OCI-M1 (cell line): ENCODE data around the gene CALHM2.
A peak's percentile ranks its signal among the peaks of the same experiment; 100 is the strongest.
"Not testable (repeated sequence)": the region's sequence is repeated elsewhere in the genome, so short reads cannot be mapped to it uniquely, and the experiment has no call there.

Source experiments
- DNase-seq: peaks from one replicate; lab custom pipeline; 2025; lab: John Stamatoyannopoulos, UW

Gene CALHM2

DNA sequence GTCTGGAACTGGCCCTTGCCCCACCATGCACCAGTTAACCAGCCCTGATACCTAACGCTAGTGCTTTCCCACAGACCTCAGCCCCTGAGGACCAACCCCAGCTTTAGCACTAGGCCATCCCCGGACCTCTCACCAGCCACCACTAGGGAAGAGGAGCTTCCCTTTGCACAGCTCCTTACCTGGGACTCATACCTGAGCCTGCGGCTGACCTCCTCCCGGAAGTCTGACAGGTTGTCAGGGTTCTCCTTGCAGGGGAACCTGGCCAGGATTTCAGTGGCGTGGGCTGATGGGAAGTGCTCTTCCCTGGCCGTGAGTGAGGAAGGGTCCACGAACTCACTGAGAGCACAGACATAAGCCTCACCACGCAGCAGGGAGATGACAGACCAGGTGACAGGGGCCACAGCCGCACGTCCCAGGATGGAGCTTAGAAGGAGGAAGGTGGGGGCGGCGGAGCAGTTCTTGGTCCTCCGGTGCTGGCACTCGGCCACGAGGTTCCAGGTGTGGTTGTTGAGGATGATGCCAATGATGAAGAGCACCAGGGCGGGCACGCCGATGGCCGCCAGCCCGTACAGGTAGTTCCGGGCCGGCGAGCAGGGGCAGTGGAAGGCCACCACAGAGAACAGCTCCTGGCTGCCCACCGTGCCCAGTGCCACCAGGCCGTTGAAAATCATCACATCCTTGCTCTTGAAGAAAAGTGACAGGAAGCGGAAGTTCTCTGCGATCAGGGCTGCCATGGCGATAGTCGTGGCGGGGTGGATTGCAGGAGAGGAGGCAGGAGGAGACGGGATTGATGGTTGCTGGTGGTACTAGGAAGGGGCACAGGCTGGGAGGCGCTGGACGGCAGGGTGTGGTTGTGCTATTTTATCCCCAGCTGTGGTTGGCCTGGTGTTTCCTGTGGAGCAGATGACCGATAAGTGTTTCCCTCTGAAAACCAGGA is 2.7 kb downstream of the CALHM2 start:
- DNase-seq, result no peak

DNA sequence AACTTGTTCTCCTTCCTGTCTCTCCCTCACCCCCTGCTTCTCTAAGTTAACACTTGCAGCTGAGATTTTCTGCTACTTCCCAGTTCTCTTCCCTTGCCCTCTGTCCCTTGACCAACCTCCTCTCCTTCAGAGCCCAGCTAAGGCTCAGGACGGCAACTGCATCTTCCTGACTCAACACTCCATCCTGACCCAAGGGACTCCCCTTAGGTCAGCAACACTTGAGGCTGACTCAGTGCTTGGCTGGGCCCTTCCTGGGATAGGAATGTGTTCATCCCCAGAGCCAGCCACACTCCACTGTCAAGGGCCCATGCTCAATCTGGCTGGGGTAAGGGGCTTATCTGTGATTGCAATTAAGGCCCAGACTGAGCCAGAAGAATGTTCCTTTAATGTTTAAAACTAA is 3.4 kb downstream of the CALHM2 start:
- no peak for DNase-seq

DNA sequence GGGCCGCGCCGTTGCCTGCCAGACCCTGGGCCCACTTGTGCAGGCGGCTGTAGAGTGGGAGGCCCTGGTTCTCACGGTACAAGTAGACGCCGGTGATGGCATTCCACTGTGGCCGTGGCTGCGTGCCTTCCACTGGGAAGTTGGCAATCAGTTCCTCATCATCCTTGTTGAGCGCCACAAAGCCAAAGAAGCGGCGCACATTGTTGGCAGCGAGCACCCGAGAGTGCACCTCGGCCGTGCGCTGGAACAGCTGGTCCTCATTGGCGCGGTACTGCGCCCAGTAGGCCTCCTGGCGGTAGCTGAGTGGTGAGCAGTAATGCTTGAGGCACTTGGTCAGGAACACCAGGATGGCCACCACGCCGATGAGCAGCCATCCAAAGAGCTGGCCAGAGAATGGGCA is 5.0 kb downstream of the CALHM2 start:
- DNase-seq, result no peak

DNA sequence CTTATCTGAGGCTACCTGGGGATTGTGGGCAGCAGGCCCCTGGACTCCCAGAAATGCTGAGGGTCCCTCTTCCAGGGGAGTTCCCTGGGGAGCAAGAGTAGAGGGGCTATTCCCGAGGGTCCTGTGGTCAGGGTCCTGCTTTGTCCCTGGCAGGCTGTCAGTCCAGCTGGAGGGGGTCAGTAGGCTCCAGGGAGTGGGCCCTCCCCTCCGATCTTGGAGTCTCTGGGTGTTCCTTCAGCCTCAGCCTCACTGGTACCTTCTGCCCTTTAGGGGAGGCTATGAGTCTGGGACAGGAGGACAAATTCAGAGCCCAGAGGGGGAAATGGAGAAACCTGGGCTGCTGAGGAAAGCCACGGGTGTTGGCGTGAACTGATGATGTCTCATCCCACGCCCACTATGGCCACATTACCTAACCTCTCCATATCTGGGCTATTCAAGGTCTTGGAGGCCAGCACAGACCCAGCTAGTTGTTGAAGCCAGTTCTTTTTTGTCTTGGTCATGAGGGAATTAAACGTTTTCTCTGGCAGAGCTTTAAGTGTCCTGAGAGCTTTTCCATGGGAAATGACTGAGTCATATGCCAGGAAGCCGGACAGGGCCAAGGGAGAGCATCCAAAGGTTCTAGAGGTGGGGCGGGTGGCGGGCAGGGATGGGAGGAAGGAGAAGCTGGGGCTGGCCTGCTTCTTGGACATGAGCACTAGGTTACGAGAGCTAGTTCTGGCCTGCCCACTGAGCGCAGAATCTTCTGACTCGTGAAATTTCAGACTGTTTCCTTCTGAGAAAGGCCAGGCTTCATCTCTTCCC is 6.2 kb downstream of the CALHM2 start:
- no peak for DNase-seq

DNA sequence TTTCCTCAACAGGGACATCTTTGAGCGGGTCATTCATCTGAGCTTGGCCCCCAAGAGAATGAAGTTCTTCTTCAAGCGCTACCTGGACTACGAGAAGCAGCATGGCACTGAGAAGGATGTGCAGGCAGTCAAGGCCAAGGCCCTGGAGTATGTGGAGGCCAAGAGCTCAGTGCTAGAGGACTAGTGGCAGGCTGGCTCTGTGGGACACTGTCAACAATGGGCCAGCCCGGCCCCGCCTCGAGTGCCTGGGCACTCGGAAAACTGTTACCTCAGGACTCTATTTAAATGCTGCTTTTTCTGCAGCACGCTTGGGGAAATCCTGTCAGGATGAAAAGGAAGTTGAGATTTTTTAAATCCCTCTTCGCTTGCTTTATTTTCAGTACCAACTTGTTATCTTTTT is 6.8 kb downstream of the CALHM2 start:
- DNase-seq, result no peak

DNA sequence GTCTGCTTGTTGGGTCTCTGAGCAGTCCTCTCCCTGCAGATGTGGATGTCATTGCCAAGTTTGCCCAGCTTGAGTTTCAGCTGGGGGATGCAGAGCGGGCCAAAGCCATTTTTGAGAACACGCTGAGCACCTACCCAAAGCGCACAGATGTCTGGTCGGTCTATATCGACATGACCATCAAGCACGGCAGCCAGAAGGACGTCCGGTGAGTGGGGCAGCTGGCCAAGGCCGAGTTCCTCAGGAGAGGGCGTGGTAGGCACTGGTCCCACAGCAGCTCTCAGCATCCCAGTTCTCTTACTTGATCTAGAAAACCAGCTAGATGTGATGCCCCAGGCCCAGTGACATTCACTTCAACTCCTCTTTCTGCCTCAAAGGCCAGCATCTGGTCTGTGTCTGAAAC is 7.7 kb downstream of the CALHM2 start:
- no peak for DNase-seq

DNA sequence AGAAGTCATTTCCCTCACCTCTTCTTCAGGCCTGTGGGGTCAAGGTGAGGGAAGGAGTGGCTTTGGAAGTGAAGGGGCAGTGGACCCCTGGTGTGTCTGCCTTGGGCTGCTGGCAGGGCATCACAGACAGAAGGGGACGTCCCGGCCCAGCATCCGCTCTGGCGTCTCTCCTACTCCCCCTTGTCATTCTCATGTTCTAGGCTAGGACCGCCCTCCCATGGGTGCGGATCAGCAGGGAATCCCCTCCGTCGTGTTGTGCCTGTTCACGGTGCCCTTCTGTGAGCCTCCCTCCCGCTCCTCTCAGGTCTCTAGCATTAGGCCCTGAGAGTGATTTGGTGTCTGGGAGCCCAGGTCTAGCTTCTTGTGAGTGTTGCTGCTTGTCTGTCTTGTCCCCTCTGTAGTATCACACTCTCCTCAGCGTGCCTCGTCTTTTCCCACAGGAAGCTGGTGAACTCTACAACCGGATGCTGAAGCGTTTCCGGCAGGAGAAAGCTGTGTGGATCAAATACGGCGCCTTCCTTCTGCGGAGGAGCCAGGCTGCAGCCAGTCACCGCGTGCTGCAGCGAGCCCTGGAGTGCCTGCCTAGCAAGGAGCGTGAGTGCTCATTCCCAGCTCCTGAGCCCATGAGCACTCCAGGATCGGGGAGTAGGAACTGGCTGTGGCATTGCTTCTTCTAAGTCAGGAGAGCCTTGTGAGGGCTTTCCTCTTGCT is 8.5 kb downstream of the CALHM2 start:
- DNase-seq, result no peak

DNA sequence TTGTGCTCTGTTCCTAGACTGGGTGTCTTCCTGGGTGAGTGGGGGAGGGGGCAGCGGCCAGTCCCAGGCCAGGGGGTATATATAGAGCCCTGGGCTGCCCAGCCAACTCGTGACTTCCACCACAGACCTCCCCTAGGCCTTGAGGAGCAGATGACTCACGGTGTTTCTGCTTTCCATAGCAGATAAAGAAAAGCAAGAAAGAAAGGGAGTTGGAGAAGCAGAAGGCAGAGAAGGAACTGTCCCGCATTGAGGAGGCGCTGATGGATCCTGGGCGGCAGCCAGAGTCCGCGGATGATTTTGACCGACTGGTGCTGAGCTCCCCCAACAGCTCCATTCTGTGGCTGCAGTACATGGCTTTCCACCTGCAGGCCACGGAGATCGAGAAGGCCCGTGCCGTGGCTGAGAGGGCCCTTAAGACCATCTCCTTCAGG is 10.1 kb downstream of the CALHM2 start:
- no peak for DNase-seq

DNA sequence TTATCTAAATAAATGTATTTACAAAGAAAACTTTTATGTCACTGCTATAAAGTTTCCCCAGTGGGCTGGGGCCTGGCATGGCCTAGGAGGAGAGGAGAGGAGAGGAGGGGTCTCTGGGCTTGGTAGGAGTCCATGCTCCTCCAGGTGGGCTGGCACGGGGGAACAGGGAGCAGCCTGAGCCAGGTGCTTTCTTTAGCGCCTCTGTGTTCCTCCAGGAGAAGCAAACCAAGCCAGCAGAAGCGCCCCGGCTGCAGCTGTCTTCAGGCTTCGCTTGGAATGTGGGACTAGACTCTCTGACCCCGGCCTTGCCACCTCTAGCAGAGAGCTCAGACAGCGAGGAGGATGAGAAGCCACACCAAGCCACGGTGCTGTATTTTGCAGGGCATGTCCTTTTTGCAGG is 10.6 kb downstream of the CALHM2 start:
- no peak for DNase-seq

DNA sequence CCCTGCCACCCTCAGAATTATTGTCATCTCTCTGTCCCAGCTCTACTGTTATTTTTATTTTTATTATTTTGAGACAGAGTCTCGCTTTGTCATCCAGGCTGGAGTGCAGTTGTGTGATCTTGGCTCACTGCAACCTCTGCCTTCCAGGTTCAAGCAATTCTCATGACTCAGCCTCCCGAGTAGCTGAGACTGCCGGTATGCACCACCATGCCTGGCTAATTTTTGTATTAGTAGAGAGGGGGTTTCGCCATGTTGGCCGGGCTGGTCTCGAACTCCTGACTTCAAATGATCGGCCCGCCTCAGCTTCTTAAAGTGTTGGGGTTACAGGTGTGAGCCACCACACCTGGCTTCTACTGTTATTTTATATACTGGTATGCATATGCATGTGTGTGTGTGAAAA is 11.0 kb downstream of the CALHM2 start:
- DNase-seq, result no peak

DNA sequence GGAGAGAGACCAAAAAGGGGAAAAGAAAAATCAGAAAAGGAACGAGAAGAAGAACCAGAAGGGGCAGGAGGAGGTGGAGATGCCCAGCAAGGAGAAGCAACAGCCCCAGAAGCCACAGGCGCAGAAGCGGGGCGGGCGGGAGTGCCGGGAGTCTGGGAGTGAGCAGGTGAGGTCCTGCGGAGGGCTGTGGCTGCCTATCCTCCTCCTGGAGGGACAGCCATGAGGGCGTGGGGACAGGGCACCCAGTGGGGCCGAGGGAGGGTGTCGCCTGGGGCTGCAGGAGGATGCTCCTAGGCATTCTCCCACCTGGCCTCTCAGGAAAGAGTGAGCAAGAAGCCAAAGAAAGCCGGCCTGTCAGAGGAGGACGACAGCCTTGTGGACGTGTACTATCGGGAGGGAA is 11.8 kb downstream of the CALHM2 start:
- DNase-seq, result no peak

DNA sequence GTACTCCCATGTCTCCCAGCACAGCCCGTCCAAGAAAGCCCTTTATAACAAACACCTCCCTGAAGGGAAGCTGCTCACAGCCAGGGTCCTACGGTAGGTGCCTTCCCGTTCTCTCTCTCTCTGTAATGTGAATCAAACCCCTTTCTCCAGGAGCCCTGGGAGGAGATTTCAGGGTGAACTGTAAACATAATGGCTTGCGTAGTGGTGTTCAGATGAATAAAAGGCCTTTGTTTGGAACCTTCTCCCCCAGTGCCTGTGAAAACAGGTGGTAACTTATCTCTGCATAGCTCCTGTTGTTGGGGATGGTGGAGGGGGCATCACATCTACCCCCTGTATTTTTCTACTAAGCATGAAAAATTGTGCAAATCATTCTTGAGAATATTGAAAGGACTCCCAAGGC is 12.4 kb downstream of the CALHM2 start:
- no peak for DNase-seq

DNA sequence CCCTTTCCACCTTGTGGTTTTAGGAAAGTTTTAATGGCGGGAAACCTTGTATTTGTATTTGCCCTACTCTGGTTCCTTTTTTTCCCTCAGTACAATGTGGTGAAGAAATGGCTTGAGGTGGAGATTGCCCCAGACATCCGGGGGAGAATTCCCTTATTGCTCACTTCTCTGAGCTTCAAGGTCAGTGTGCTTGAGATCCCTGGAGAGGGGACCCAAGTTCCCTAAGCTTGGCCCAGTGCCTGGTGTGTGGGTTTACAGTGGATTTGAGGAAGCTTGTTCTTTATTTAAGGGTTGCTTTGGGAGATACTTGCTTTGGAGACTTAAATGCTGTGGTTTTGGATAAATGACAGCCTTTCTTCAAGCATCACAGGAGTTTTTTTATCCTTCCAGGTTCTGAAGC is 18.3 kb downstream of the CALHM2 start:
- no peak for DNase-seq

DNA sequence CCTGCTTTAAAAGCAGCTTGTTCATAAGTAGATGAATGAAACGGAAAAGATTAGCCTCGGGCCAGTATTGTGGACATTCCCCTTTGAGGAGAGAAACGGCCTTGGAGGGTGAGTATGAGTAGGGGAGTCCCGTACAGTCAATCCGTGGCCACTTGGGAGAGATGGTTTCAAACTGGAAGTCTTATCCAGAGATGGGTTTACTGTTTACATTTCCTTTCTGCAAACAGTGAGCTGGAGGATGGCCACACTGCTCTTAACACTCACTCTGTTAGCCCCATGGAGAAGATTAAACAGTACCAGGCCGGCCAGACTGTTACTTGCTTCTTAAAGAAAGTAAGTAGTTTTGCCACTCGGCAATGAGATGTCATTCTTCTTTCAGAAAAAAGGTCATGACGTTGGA is 20.3 kb downstream of the CALHM2 start:
- no peak for DNase-seq

DNA sequence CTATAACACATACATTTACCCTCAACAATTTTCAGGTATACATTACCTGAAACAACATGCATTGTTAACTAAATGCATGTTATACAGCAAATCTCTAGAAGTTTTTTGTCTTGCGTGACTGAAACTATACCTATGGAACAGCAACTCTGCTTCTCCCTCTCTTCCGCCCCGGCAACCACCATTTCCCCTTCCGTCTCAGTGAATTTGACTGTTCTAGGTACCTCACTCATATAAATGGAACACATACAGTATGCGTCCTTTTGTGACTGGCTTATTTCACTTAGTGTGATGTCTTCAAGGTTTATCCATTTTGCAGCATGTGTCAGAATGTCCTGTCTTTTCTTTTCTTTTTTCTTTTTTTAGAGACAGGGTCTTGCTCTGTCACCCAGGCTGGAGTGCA is 22.5 kb downstream of the CALHM2 start:
- DNase-seq, result no peak

DNA sequence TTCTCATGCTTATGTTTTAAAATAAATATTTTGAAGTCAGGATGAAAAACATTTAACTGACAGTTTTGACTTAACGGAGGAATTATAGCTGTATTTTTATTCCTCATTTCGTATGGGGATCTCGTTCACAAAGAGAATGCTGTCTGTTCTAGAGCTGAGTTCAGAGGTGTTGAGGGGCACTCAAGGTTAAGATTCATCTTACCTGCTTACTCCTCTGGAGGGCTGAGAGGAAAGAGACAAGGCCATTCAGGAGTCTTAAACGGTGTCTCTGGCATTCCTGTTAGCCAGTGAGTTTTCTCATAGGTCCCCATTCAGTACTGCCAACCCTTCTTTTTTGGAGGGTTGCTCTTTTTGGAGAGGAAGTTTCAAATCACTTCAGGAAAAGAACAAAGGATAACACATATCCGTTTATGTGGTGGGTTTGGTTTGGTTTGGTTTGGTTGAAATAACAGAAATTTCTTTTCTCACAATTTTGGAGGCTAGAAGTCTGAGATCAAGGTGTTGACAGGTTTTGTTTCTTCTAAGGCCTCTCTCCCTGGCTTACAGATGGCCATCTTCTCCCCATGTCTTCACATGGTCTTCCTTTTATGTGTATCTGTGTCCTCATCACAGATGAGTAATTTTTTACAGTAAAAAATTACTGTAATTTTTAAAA is 23.1 kb downstream of the CALHM2 start:
- no peak for DNase-seq

DNA sequence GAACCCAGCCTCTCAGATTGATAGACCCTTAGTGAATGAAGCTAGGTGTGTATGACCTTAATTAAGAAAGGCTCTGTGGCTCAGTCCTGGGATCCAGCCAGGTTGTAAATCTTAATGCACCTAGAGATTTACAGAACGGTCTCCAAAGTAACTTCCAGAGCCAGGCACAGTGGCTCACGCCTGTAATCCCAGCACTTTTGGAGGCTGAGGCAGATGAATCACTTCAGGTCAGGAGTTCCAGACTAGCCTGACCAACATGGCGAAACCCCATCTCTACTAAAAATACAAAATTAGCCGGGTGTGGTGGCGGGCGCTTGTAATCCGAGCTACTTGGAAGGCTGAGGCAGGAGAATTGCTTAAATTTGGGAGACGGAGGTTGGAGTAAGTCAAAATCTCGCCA is 24.3 kb downstream of the CALHM2 start:
- no peak for DNase-seq

DNA sequence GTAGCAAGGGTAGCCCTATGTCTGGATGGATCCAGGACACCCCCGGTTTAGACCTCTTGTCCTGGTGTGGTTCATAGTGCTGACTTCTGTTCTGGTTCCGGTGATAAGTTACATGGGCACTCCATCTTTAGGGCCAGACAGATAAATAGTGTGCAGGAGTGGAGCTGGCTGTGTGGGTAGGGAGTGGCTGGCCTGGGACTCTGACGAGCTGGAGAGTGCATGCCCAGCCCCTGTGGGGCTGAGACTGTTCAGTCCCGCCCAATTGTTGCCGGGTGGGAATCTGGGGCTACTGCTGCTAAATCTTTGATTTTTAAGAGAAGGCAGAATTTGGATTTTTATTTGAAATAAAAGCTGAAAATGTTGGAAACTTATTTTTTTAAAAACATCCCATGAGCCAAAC is 28.4 kb downstream of the CALHM2 start:
- DNase-seq, result no peak

DNA sequence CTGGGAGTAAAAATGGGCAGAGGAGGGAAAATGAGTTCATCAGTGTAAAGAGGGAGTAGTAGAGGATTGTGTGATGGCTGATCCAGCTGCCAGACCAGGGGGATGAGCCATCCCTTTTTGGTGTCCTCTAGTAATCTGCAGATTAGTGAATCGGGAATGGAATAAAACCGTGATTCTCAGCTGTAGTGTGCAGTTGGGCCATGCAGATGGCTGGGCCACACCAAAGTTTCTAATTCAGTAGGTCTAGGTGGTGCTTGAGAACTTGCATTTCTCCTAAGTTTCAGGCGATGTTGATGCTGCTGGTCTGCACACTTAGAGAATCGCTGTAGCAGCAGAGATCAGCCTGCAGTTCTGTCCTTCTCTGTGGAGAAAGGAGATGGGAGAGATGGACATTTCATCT is 33.1 kb downstream of the CALHM2 start:
- DNase-seq, result no peak

DNA sequence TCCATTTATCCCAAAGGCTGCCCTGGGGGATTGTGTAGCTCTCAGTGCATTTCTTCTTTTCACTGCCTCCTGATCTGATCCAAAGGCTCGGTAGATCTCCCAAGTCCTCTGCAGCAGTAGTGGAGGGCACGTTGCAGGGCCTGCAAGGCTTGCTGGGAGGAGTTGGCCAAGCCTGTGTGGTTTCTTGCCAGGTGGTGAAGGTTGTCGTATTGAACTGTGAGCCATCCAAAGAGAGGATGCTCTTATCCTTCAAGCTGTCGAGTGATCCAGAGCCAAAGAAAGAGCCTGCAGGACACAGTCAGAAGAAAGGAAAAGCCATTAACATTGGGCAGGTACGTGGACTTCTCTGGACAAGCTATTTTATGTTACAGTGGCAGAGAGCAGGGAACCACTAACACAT is 34.6 kb downstream of the CALHM2 start:
- no peak for DNase-seq

DNA sequence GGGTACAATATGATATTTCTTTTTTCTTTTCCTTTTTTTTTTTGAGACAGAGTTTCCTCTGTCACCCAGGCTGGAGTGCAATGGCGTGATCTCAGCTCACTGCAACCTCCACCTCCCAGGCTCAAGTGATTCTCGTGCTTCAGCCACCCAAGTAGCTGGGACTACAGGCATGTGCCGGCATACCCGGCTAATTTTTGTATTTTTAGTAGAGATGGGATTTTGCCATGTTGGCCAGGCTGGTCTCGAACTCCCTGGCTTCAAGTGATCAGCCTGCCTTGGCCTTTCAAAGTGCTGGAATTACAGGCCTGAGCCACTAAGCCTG is 35.1 kb downstream of the CALHM2 start:
- not testable (repeated sequence) for DNase-seq

DNA sequence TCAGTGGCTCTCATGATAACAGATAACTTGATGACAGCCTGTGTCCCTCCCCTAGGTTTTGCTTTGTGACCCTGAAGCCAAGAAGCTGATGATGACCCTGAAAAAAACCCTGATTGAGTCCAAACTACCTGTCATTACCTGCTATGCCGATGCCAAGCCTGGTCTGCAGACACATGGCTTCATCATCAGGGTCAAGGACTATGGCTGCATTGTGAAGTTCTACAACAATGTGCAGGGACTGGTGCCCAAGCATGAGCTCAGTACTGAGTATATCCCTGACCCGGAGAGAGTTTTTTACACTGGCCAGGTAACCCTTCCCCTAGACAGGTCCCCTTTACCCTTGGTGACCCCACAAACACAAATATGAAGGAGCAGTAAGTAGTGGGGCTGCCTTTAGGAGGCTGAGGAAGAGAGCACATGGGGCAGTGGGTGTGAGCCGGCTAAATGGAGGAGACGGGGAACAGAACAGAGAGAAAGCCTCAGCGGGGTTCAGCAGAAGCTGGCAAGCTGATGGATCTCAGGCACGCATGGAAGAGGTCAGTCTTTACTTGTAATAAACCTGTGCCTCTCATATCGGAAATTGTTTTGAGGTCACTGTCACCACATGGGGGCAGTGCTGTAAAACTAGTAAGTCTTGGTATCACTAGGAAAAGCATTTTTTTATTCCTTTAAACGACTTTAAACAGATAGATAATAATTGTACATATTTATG is 35.6 kb downstream of the CALHM2 start:
- DNase-seq, result peak; percentile 78
